Astrocyte (in vitro differentiated cells and primary cell): ENCODE data around the gene DCAF6.

Source experiments
- CTCF ChIP-seq: IDR thresholded peaks from 2 replicates; pipeline ENCODE4 v1.5.1; 2011; ENCODE audit warnings: low read depth, mild to moderate bottlenecking, inconsistent platforms, low read length, moderate library complexity; ENCODE audit not compliant: insufficient read depth
- EZH2 ChIP-seq: IDR thresholded peaks from 2 replicates; pipeline ENCODE4 v1.6.1; 2012; ENCODE audit warnings: mild to moderate bottlenecking, low read length, inconsistent platforms; ENCODE audit not compliant: insufficient read depth

DNA sequence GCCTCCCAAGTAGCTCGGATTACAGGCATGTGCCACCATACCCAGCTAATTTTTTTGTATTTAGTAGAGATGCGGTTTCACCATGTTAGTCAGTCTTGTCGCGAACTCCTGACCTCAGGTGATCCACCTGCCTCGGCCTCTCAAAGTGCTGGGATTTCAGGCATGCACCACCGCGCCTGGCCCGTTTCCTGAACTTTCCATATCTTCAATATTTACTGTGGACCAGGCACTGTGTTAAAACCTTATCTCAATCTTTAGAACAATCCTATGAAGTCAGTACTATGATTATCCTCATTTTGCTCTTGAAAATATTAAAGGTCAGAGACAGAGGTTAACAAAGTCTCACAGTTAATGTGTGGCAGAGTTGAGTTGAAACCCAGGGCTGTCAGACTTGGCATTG, 20.9 kb upstream of the DCAF6 start:
- no peak for TF ChIP-seq CTCF
- no peak for TF ChIP-seq EZH2
